HCT116 (cell line): ENCODE data around the gene GTF2I. TPM values are rescaled to one million over a fixed set of nuclear protein-coding genes. Genes with fewer than 3 reads are reported as not detected.

Experiments
- ATAC-seq: fragments of 200-7000 bp; cut with Tn5 transposase; 2 replicates; pipeline ENCODE4 v1.9.1; 2020; ENCODE audit warnings: mild to moderate bottlenecking, moderate library complexity
- BruUV-seq: library from RNA; stranded (reverse); fragments of 400-500 nt; replicated peaks from 2 replicates; lab custom pipeline; 2021; lab: Mats Ljungman, UMichigan
- CTCF ChIA-PET: fragments of 300-600 bp; sonication (Branson Sonifier 250); formaldehyde crosslinking; loops from one replicate; lab custom pipeline; 2021; ENCODE audit warnings: antibody characterized with exemption; lab: Charles Lee
- POLR2A ChIA-PET: fragments of 300-600, 350-600 bp; sonication (Branson Sonifier 250); formaldehyde crosslinking; loops from one replicate; lab custom pipeline; 2021; ENCODE audit warnings: antibody characterized with exemption; lab: Charles Lee
- RAD21 ChIA-PET, 2 experiments: fragments of 300-600 bp; sonication (Branson Sonifier 250); formaldehyde crosslinking; loops; one replicate each; lab custom pipeline; 2023; ENCODE audit warnings: low total read pairs in 2 of 2; ENCODE audit not compliant: uncharacterized antibody in 2 of 2, unreplicated experiment in 2 of 2, low non-redundant PET in 1 of 2; lab: Charles Lee
- DNase-seq: peaks from one replicate; pipeline ENCODE4 v3.0.0-alpha.2; 2010; ENCODE audit warnings: low read depth, low spot score
- H2AFZ ChIP-seq: fragments of 200-600 bp; shearing (Covaris generic), sonication (generic); 2 replicates; pipeline ENCODE4 v1.6.1; 2017; ENCODE audit warnings: low read depth, mixed run types, mixed read lengths, antibody characterized with exemption, low read length; ENCODE audit not compliant: poor library complexity, severe bottlenecking
- H3K27ac ChIP-seq: 2 replicates; pipeline ENCODE4 v1.5.1; 2012; ENCODE audit warnings: low read depth, low read length
- H3K27me3 ChIP-seq: fragments of 200-600 bp; sonication (generic); 2 replicates; pipeline ENCODE4 v1.6.1; 2016; ENCODE audit warnings: mixed run types, low read length, mixed read lengths; ENCODE audit not compliant: insufficient read depth
- H3K36me3 ChIP-seq, 2 experiments: fragments of 200-500 bp in 1 of 2; fragments of 200-600 bp in 1 of 2; sonication (Bioruptor generic) in 1 of 2; sonication (generic) in 1 of 2; 2 replicates each; pipeline versions ENCODE4 v1.5.1 to v1.6.1; 2014 to 2016; ENCODE audit warnings: low read length in 2 of 2, inconsistent platforms in 1 of 2, mixed read lengths in 1 of 2, mixed run types in 1 of 2; ENCODE audit not compliant: insufficient read depth in 2 of 2, control insufficient read depth in 1 of 2
- H3K4me1 ChIP-seq, 2 experiments: fragments of 200-600 bp in 1 of 2; sonication (generic) in 1 of 2; 2 replicates each; pipeline versions ENCODE4 v1.5.1 to v1.6.1; 2012 to 2017; ENCODE audit warnings: low read length in 2 of 2, inconsistent platforms in 1 of 2, mild to moderate bottlenecking in 1 of 2, mixed read lengths in 1 of 2, mixed run types in 1 of 2, moderate library complexity in 1 of 2; ENCODE audit not compliant: insufficient read depth in 2 of 2, control insufficient read depth in 1 of 2
- H3K4me2 ChIP-seq: fragments of 200-600 bp; sonication (generic); 2 replicates; pipeline ENCODE4 v1.6.1; 2017; ENCODE audit warnings: mixed run types, low read length, mixed read lengths
- H3K4me3 ChIP-seq, 2 experiments: fragments of 200-600 bp in 1 of 2; sonication (generic) in 1 of 2; replicated peaks in 1 of 2; 2 replicates each; pipeline ENCODE4 v1.5.1; 2011 to 2016; ENCODE audit warnings: low read length in 2 of 2, control low read depth in 1 of 2, low read depth in 1 of 2, mild to moderate bottlenecking in 1 of 2, mixed read lengths in 1 of 2, mixed run types in 1 of 2
- H3K79me2 ChIP-seq: fragments of 200-600 bp; sonication (generic); 2 replicates; pipeline ENCODE4 v1.6.1; 2017; ENCODE audit warnings: mild to moderate bottlenecking, mixed run types, low read length, moderate library complexity, mixed read lengths; ENCODE audit not compliant: insufficient read depth
- H3K9ac ChIP-seq: fragments of 200-600 bp; sonication (generic); 2 replicates; pipeline ENCODE4 v1.6.1; 2016; ENCODE audit warnings: low read length, mixed read lengths
- H3K9me2 ChIP-seq: fragments of 200-600 bp; sonication (generic), shearing (Covaris generic); 2 replicates; pipeline ENCODE4 v1.6.1; 2017; ENCODE audit warnings: mixed run types, mild to moderate bottlenecking, moderate library complexity; ENCODE audit not compliant: insufficient read depth
- H3K9me3 ChIP-seq, 2 experiments: fragments of 200-500 bp in 1 of 2; fragments of 200-600 bp in 1 of 2; sonication (Bioruptor generic) in 1 of 2; sonication (generic) in 1 of 2; 2 replicates each; pipeline ENCODE4 v1.6.1; 2014 to 2017; ENCODE audit warnings: low read length in 2 of 2, mixed read lengths in 2 of 2, inconsistent platforms in 1 of 2, low read depth in 1 of 2, mild to moderate bottlenecking in 1 of 2, mixed run types in 1 of 2, moderate library complexity in 1 of 2; ENCODE audit not compliant: control insufficient read depth in 1 of 2, insufficient read depth in 1 of 2
- H4K20me1 ChIP-seq: fragments of 200-600 bp; sonication (generic), shearing (Covaris generic); 2 replicates; pipeline ENCODE4 v1.6.1; 2017; ENCODE audit warnings: mixed run types, mild to moderate bottlenecking, moderate library complexity; ENCODE audit not compliant: insufficient read depth
- CEBPB ChIP-seq: IDR thresholded peaks from 2 replicates; pipeline ENCODE4 v1.6.1; 2012; ENCODE audit warnings: low read depth
- EGR1 ChIP-seq: IDR thresholded peaks from 2 replicates; pipeline ENCODE4 v1.6.1; 2012; ENCODE audit warnings: low read depth
- ELF1 ChIP-seq: IDR thresholded peaks from 2 replicates; pipeline ENCODE4 v1.6.1; 2012; ENCODE audit warnings: low read depth, borderline replicate concordance
- EZH2 ChIP-seq: fragments of 200-600 bp; sonication (generic); IDR thresholded peaks from 2 replicates; pipeline ENCODE4 v1.6.1; 2017; ENCODE audit warnings: antibody characterized with exemption, mixed run types
- EZH2phosphoT487 ChIP-seq: fragments of 200-600 bp; IDR thresholded peaks from 2 replicates; pipeline ENCODE4 v1.6.1; 2018; ENCODE audit warnings: antibody characterized with exemption, borderline replicate concordance
- FOSL1 ChIP-seq: IDR thresholded peaks from 2 replicates; pipeline ENCODE4 v1.6.1; 2012; ENCODE audit warnings: low read depth
- JUND ChIP-seq: IDR thresholded peaks from 2 replicates; pipeline ENCODE4 v1.6.1; 2012
- POLR2AphosphoS5 ChIP-seq: IDR thresholded peaks from 2 replicates; pipeline ENCODE4 v1.6.1; 2011; ENCODE audit warnings: mild to moderate bottlenecking, low read depth, low read length, moderate library complexity
- RAD21 ChIP-seq: IDR thresholded peaks from 2 replicates; pipeline ENCODE4 v1.6.1; 2012; ENCODE audit warnings: low read depth, mild to moderate bottlenecking
- SIN3A ChIP-seq: IDR thresholded peaks from 2 replicates; pipeline ENCODE4 v1.6.1; 2012; ENCODE audit warnings: low read depth
- SP1 ChIP-seq: IDR thresholded peaks from 2 replicates; pipeline ENCODE4 v1.6.1; 2012; ENCODE audit warnings: low read depth
- TCF7L2 ChIP-seq: IDR thresholded peaks from 2 replicates; pipeline ENCODE4 v1.7.0; 2011; ENCODE audit warnings: borderline replicate concordance, inconsistent platforms; ENCODE audit not compliant: insufficient read depth, insufficient read length; ENCODE audit errors: extremely low read depth
- YY1 ChIP-seq: IDR thresholded peaks from 2 replicates; pipeline ENCODE4 v1.6.1; 2011; ENCODE audit warnings: low read length, low read depth, moderate library complexity, mild to moderate bottlenecking; ENCODE audit not compliant: insufficient replicate concordance; ENCODE audit errors: extremely low read depth
- ZFX ChIP-seq: fragments of 450-650 bp; IDR thresholded peaks from 2 replicates; pipeline ENCODE4 v1.6.1; 2017
- ZNF274 ChIP-seq: fragments of 200-500 bp; sonication (Bioruptor generic); IDR thresholded peaks from 2 replicates; pipeline ENCODE4 v1.6.1; 2014; ENCODE audit warnings: mild to moderate bottlenecking, low read depth, low read length, inconsistent platforms
- intact Hi-C: fragments of 100-400 bp; cut with micrococcal nuclease; formaldehyde crosslinking; loops from 2 replicates; pipeline ENCODE4 v1.10.0; 2022
- total RNA-seq: library from RNA; stranded (reverse); gene quantifications from one replicate; pipeline ENCODE4 v1.2.1, GENCODE V29; 2021; ENCODE audit not compliant: unreplicated experiment
- TF ChIP-seq, protein P1 (sequence below): IDR thresholded peaks from 2 replicates; pipeline ENCODE4 v1.6.1; 2012
- TF ChIP-seq, protein P2 (sequence below): IDR thresholded peaks from 2 replicates; pipeline ENCODE4 v1.6.1; 2012
- TF ChIP-seq, protein P3 (sequence below): IDR thresholded peaks from 2 replicates; pipeline ENCODE4 v1.6.1; 2012; ENCODE audit warnings: low read depth
- TF ChIP-seq, protein P4 (sequence below), 3 experiments: fragments of 200-600 bp in 1 of 3; sonication (generic) in 1 of 3; IDR thresholded peaks in 2 of 3; conservative IDR thresholded peaks in 1 of 3; 2 replicates each; pipeline ENCODE4 v1.5.1; 2012 to 2017; ENCODE audit warnings: low read depth in 2 of 3, low read length in 2 of 3, antibody characterized with exemption in 1 of 3, borderline replicate concordance in 1 of 3, control low read depth in 1 of 3, mild to moderate bottlenecking in 1 of 3, mixed read lengths in 1 of 3, mixed run types in 1 of 3, moderate library complexity in 1 of 3; ENCODE audit not compliant: insufficient read depth in 1 of 3

The GTF2I gene
- total RNA-seq, 1 experiment from 2014 or later: 164 TPM

DNA sequence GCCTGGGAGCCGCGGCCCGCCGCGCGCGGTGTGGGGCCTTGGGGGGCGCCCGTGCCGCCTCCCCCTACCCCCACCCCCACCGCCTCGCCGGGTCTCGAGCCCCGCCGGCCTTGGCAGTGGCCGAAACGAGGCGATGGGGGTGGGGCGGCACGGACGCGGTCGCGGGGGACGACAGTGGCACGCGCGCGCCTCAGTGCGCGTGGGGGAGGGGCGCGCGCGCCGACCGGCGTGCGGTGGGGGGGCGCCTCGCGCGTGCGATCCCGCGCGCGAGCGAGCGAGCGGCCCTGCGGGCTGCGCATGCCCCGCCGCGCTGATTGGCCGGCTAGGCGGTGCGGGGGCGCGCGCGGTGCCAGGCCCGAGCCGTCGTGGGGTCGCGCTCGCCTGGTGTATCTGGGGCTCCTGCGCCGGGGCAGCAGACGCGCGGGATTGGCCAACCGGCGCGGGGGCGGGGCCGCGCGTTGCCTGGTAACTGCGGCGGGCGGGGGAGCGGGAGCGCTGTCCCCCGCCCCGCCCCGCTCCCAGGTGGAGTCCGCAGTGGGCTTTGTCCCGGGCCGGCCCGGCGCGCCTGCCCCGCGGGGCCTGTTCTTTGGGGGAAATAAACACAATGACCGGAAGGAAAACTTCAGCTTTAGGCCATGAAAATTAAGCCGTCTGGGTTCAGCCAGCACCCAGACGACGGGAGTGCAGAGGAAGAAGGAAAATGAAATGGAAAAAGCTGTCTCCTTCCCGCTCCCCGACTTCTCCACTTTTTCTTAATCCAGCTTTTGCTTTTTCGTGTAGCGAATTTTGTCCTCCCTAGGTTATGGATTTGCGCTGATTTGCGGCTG, 873 bp downstream of the GTF2I start:
- H3K27me3 ChIP-seq: no peaks in the 10 kb centered on the region
- H3K9me2 ChIP-seq: no peaks in the 10 kb centered on the region
- peaks cover 54% of the 10 kb centered on the region for H3K79me2 ChIP-seq
- RAD21 ChIA-PET: interaction anchor here (0.7 kb wide), 2 partner anchors 31 to 38 kb away, joined by 3 to 7 read pairs; no protein-coding TSS in a partner anchor
- H3K36me3 ChIP-seq: peaks cover 0 to 2% of the 10 kb centered on the region in 2 experiments; a peak in 1 of 4 replicates
- peak overlapping the region; percentile 100 for H3K27ac ChIP-seq
- ATAC-seq: peak; percentile 89
- H3K4me2 ChIP-seq: peak overlapping the region; percentile 96
- peaks cover 12 to 35% of the 10 kb centered on the region in 2 experiments for H3K4me1 ChIP-seq
- BruUV-seq: no TSS peak
- peak; percentile 75 for DNase-seq
- intact Hi-C loops: no loop called here
- TF ChIP-seq, protein P1, sequence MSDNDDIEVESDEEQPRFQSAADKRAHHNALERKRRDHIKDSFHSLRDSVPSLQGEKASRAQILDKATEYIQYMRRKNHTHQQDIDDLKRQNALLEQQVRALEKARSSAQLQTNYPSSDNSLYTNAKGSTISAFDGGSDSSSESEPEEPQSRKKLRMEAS: peak; percentile 61; the same call in 1 of the 2 replicates
- peak; percentile 44; the same call in 1 of the 2 replicates for TF ChIP-seq SP1
- no peak for TF ChIP-seq ELF1
- TF ChIP-seq EGR1: peak; percentile 82
- TF ChIP-seq TCF7L2: no peak
- no peak for TF ChIP-seq ZNF274
- TF ChIP-seq YY1: no peak
- no peak for TF ChIP-seq EZH2phosphoT487
- peak; percentile 87 for TF ChIP-seq ZFX
- TF ChIP-seq, protein P2, sequence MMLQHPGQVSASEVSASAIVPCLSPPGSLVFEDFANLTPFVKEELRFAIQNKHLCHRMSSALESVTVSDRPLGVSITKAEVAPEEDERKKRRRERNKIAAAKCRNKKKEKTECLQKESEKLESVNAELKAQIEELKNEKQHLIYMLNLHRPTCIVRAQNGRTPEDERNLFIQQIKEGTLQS: no peak
- TF ChIP-seq, protein P3, sequence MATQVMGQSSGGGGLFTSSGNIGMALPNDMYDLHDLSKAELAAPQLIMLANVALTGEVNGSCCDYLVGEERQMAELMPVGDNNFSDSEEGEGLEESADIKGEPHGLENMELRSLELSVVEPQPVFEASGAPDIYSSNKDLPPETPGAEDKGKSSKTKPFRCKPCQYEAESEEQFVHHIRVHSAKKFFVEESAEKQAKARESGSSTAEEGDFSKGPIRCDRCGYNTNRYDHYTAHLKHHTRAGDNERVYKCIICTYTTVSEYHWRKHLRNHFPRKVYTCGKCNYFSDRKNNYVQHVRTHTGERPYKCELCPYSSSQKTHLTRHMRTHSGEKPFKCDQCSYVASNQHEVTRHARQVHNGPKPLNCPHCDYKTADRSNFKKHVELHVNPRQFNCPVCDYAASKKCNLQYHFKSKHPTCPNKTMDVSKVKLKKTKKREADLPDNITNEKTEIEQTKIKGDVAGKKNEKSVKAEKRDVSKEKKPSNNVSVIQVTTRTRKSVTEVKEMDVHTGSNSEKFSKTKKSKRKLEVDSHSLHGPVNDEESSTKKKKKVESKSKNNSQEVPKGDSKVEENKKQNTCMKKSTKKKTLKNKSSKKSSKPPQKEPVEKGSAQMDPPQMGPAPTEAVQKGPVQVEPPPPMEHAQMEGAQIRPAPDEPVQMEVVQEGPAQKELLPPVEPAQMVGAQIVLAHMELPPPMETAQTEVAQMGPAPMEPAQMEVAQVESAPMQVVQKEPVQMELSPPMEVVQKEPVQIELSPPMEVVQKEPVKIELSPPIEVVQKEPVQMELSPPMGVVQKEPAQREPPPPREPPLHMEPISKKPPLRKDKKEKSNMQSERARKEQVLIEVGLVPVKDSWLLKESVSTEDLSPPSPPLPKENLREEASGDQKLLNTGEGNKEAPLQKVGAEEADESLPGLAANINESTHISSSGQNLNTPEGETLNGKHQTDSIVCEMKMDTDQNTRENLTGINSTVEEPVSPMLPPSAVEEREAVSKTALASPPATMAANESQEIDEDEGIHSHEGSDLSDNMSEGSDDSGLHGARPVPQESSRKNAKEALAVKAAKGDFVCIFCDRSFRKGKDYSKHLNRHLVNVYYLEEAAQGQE: no peak
- TF ChIP-seq POLR2AphosphoS5: 0 out of 2 replicates have a peak, but pooled peaks have one; percentile 13
- TF ChIP-seq RAD21: no peak
- TF ChIP-seq SIN3A: no peak
- TF ChIP-seq FOSL1: no peak
- no peak for TF ChIP-seq EZH2
- TF ChIP-seq CEBPB: no peak
- TF ChIP-seq, protein P4, sequence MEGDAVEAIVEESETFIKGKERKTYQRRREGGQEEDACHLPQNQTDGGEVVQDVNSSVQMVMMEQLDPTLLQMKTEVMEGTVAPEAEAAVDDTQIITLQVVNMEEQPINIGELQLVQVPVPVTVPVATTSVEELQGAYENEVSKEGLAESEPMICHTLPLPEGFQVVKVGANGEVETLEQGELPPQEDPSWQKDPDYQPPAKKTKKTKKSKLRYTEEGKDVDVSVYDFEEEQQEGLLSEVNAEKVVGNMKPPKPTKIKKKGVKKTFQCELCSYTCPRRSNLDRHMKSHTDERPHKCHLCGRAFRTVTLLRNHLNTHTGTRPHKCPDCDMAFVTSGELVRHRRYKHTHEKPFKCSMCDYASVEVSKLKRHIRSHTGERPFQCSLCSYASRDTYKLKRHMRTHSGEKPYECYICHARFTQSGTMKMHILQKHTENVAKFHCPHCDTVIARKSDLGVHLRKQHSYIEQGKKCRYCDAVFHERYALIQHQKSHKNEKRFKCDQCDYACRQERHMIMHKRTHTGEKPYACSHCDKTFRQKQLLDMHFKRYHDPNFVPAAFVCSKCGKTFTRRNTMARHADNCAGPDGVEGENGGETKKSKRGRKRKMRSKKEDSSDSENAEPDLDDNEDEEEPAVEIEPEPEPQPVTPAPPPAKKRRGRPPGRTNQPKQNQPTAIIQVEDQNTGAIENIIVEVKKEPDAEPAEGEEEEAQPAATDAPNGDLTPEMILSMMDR (IDR thresholded peaks at IDR 0.05 in 2 of 3, conservative IDR thresholded peaks at IDR 0.05 in 1 of 3; ENCODE audit: borderline replicate concordance in 1 of 3, insufficient read depth in 1 of 3, low read depth in 2 of 3, low read length in 2 of 3): no peak
- no peak for TF ChIP-seq JUND
- peak overlapping the region; percentile 99 for H3K9ac ChIP-seq
- no peaks in the 10 kb centered on the region for H3K9me3 ChIP-seq
- POLR2A ChIA-PET: interaction anchor here (0.6 kb wide), 1 partner anchor 83 kb away, joined by 4 read pairs; no protein-coding TSS in a partner anchor
- no peaks in the 10 kb centered on the region for H4K20me1 ChIP-seq
- CTCF ChIA-PET: no interaction called here
- no peak overlapping the region for H2AFZ ChIP-seq
- peak overlapping the region; percentile 87 to 88 for H3K4me3 ChIP-seq
